Activated CD4-positive, alpha-beta T cell treated with anti-CD3 and anti-CD28 coated beads, Interleukin-2, amount 50 U/mL, for 4 hours (primary cell): ENCODE data around the gene TNFAIP2.
"Not testable (repeated sequence)": the region's sequence is repeated elsewhere in the genome, so short reads cannot be mapped to it uniquely, and the experiment has no call there.

Experiments
- DNase-seq, 2 experiments: peaks; one replicate each; pipeline ENCODE4 v3.0.0-alpha.2; 2020

Gene TNFAIP2

GRCh38 chr14:103158688-103159087 lies 35.4 kb downstream of the TNFAIP2 start:
- no peak for DNase-seq

GRCh38 chr14:103160321-103161053 lies 37.2 kb downstream of the TNFAIP2 start:
- DNase-seq: no peak

DNA sequence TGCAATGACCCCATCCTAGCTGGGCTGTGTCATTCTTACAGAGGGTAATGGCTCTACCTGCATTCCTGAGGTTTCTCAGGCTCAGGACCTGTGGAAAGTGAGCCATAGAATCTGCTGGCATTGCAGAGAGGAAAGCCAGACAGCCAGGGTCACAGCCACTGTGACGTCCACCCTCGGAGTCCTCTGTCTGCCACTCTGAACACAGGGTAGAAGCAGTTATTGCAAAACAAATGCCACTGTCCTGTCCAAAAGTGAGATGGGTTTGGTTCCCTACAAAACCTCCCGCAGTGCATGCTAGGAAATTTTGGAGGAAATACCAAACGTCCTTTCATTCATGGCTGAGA lies 37.8 kb downstream of the TNFAIP2 start:
- DNase-seq: no peak

DNA sequence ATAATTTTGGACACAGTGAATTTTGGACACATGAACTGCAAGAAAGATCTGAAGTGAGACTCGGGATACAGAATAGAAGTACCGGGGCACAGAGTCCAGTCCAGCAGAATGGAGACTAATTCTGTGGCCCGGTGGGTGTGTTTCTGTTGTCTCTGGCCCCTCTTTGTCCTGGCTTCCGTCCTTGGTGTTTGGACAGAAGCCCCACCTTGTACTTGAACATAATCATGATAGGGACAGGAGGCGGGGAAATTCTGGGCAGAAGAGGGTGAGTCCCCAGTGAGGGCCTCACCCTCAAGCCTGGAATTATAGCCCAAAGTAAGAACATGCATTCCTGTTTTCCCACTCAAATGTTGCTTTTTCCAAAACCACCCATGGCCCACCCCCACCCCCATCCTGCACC lies 39.9 kb downstream of the TNFAIP2 start:
- no peak for DNase-seq

DNA sequence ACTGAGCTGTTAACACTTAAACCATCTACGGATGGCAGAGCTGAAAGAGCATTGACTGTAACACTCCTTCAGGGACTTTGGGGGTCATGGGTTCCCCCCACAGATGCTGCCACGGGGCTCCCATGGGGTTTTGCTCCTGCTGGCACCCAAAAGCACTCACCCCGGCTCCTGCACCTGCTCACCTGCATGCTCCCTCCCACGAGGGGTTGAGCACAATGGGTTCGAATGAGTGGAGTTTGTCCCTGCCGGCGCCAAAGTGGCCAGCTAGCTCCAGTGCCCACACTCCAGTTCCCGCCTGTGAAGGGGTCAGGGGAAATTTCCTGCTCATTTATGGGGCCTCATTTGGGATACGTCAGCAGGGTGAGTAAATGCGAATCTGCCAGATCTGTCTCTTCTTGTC lies 40.7 kb downstream of the TNFAIP2 start:
- no peak for DNase-seq

GRCh38 chr14:103164779-103165178 lies 41.5 kb downstream of the TNFAIP2 start:
- no peak for DNase-seq

DNA sequence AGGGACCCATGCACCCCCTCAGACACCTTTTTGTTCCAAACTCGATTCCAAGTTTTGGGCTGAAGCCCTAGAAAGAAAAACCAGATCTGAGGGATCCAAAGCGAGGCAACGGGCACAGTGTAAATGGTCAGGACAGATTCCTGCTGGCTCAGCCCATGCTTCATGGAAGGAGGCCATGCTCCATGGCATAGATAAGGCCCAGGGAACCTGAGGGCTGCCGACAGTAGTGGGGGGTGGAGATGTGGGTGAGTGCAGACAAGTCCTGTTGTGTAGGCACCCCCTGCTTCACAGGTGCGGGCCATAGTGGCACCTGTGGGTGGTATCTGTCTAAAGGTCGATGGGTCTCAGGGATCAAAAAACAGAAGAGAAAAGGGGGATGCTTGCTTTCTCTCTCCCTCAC lies 42.1 kb downstream of the TNFAIP2 start:
- DNase-seq: no peak

GRCh38 chr14:103169954-103170353 lies 46.7 kb downstream of the TNFAIP2 start:
- no peak for DNase-seq

GRCh38 chr14:103171206-103171605 lies 47.9 kb downstream of the TNFAIP2 start:
- not testable (repeated sequence) for DNase-seq

DNA sequence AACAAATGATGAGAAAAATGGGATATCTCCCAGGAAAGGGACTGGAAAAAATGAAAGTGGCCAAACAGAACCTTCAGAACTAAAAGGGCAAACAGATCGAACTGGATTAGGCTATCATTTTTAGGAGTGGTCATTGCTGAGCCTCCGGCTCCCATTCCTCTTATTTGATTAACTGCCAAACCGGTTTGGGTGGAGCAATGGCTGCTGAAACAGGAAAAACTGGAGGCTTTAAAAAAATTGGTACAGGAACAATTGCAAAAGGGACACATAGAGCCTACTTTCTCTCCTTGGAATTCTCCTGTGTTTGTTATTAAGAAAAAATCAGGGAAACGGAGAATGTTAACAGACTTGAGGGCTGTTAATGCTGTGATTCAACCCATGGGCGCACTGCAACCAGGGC lies 49.7 kb downstream of the TNFAIP2 start:
- no peak for DNase-seq

- not testable (repeated sequence) for DNase-seq
Measured at GRCh38 chr14:103173887-103174286, 50.6 kb downstream of the TNFAIP2 start.

- DNase-seq: not testable (repeated sequence)
Measured at GRCh38 chr14:103176176-103176575, 52.9 kb downstream of the TNFAIP2 start.

- DNase-seq: no peak
Measured at GRCh38 chr14:103177376-103177775, 54.1 kb downstream of the TNFAIP2 start.

DNA sequence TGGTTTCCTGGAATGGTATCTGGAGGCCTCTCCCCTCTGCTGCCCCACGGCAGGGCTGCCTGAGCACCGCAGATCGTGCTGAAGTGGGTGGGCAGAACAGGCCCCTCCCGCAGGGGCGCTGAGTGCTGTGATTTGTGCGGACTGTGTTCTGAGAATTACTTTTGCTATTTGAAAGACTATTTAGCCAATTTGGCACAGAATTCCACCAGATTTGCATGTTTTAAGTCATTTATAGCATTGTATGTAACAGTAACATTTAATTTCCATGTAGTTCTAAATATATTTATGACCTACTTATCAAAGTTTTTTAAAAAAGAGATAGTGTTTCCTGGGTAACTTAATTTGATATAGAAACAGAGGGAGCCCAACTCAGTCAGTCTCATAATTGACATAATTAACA lies 55.3 kb downstream of the TNFAIP2 start:
- no peak for DNase-seq

DNA sequence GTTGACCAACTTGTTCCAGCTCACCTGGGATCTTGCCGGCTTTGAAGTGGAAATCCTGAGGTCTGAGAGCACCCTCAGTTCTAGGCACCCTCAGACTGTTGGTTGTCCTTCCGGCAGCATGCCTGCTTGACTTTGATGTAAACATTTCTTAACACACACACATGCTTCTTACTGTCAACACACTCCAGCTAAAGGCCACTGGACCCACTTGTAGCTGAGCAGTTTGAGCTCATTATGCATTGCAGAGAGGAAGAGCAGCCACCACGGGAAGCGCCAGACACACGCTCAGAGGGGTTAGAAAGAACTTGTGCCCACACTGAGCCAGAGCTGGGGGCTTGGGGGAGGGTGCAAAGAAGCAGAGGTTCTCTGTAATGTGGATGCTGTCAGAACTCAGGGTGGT lies 55.8 kb downstream of the TNFAIP2 start:
- no peak for DNase-seq

- no peak for DNase-seq
Measured at GRCh38 chr14:103180331-103180730, 57.1 kb downstream of the TNFAIP2 start.

GRCh38 chr14:103184046-103184445 lies 60.8 kb downstream of the TNFAIP2 start:
- no peak for DNase-seq

GRCh38 chr14:103185051-103186029 lies 62.1 kb downstream of the TNFAIP2 start:
- DNase-seq: no peak

DNA sequence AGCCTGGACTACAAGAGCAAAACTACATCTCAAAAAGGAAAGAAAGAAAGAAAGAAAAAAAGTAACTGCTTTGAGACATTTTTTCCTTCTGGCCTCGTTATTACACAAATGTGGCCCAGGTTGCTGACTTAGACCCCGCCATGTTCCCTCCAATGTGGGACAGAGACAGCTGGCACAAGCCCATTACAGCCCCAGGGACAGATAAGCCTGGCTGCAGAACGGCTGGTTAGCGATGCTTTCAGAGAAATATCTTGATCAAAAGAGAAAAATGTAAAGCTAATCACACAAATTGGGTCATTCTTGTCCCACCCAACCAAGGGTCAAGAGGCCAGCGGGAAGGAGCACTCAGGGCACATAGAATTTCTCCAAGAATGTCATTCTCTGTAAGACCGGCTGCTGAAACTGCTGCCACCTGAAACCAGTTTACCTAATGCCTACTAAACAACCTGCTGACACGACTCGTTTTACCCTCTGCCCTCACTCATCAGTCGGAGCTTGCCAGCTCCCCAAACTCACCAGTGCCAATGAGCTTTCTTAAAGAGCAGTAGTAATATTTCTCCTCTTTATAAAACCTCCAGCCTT lies 63.1 kb downstream of the TNFAIP2 start:
- no peak for DNase-seq
